Stomach smooth muscle (tissue), 2 donors: ENCODE measurements around the gene CARD11.
A peak's percentile ranks its signal among the peaks of the same experiment; 100 is the strongest.

Experiments
- H3K27ac ChIP-seq: one replicate; pipeline ENCODE4 v1.7.0; 2013; ENCODE audit warnings: mild to moderate bottlenecking, low read length, inconsistent platforms
- H3K27me3 ChIP-seq, 2 donors: one replicate each; pipeline ENCODE4 v1.7.0; 2013; ENCODE audit warnings: low read length in 2 of 2; ENCODE audit not compliant: insufficient read depth in 2 of 2, control insufficient read depth in 1 of 2
- H3K36me3 ChIP-seq, 2 donors: one replicate each; pipeline ENCODE4 v1.7.0; 2013; ENCODE audit warnings: low read length in 2 of 2; ENCODE audit not compliant: control insufficient read depth in 2 of 2, insufficient read depth in 2 of 2
- H3K4me1 ChIP-seq: one replicate; pipeline ENCODE4 v1.7.0; 2013; ENCODE audit warnings: low read length; ENCODE audit not compliant: control insufficient read depth, insufficient read depth
- H3K4me3 ChIP-seq, 2 donors: one replicate each; pipeline ENCODE4 v1.7.0; 2013; ENCODE audit warnings: low read length in 2 of 2
- H3K9ac ChIP-seq, 2 donors: one replicate each; pipeline ENCODE4 v1.7.0; 2013; ENCODE audit warnings: low read length in 2 of 2, mild to moderate bottlenecking in 1 of 2
- H3K9me3 ChIP-seq, 2 donors: one replicate each; pipeline ENCODE4 v1.7.0; 2013; ENCODE audit warnings: low read length in 2 of 2; ENCODE audit not compliant: control insufficient read depth in 2 of 2
- donor health status: healthy.
- donor health status: Pancreatic carcinoma.

Gene CARD11

GRCh38 chr7:2862831-2863361 lies 180.8 kb downstream of the CARD11 start:
- H3K4me3 ChIP-seq = peak overlapping the region in 1 of 2 donors; percentile 29

GRCh38 chr7:2861509-2861908 lies 182.2 kb downstream of the CARD11 start:
- Histone ChIP-seq H3K4me3 (no peak overlapping the region), H3K9me3 (no peaks in the 10 kb centered on the region), H3K27ac (no peak overlapping the region), H3K36me3 (no peaks in the 10 kb centered on the region), H3K4me1 (peaks cover 10% of the 10 kb centered on the region), H3K9ac (no peak overlapping the region), H3K27me3 (no peaks in the 10 kb centered on the region)

More at GRCh38 chr7:2862831-2863361, 180.8 kb downstream of the CARD11 start:
- peak overlapping the region in 1 of 2 donors; percentile 27 for H3K9ac ChIP-seq
- no peaks in the 10 kb centered on the region for H3K36me3 ChIP-seq
- no peaks in the 10 kb centered on the region for H3K27me3 ChIP-seq
- H3K27ac ChIP-seq = peak overlapping the region; percentile 74
- H3K4me1 ChIP-seq = peaks cover 10% of the 10 kb centered on the region
- no peaks in the 10 kb centered on the region for H3K9me3 ChIP-seq

GRCh38 chr7:2860627-2861133 lies 183.0 kb downstream of the CARD11 start:
- no peak overlapping the region for H3K27ac ChIP-seq
- no peak overlapping the region for H3K9ac ChIP-seq
- H3K9me3 ChIP-seq = no peaks in the 10 kb centered on the region
- no peaks in the 10 kb centered on the region for H3K36me3 ChIP-seq
- H3K4me3 ChIP-seq = no peak overlapping the region
- H3K4me1 ChIP-seq = peaks cover 10% of the 10 kb centered on the region
- H3K27me3 ChIP-seq = no peaks in the 10 kb centered on the region

GRCh38 chr7:2859952-2860351 lies 183.7 kb downstream of the CARD11 start:
- Histone ChIP-seq H3K27ac (no peak overlapping the region), H3K9me3 (no peaks in the 10 kb centered on the region)

GRCh38 chr7:2858621-2859020 lies 185.0 kb downstream of the CARD11 start:
- Histone ChIP-seq H3K4me3 (no peak overlapping the region), H3K27me3 (no peaks in the 10 kb centered on the region), H3K4me1 (peaks cover 6% of the 10 kb centered on the region), H3K27ac (no peak overlapping the region), H3K36me3 (no peaks in the 10 kb centered on the region), H3K9ac (no peak overlapping the region), H3K9me3 (no peaks in the 10 kb centered on the region)

More at GRCh38 chr7:2859952-2860351, 183.7 kb downstream of the CARD11 start:
- Histone ChIP-seq H3K4me3 (no peak overlapping the region), H3K9ac (no peak overlapping the region), H3K27me3 (no peaks in the 10 kb centered on the region), H3K36me3 (no peaks in the 10 kb centered on the region), H3K4me1 (peaks cover 10% of the 10 kb centered on the region)

GRCh38 chr7:2856388-2857169 lies 187.1 kb downstream of the CARD11 start:
- H3K36me3 ChIP-seq = no peaks in the 10 kb centered on the region
- H3K27ac ChIP-seq = no peak overlapping the region
- H3K9ac ChIP-seq = no peak overlapping the region
- no peaks in the 10 kb centered on the region for H3K9me3 ChIP-seq
- no peak overlapping the region for H3K4me3 ChIP-seq
- H3K27me3 ChIP-seq = no peaks in the 10 kb centered on the region
- no peaks in the 10 kb centered on the region for H3K4me1 ChIP-seq
